DND-41 (cell line): Measurements from ENCODE around the gene MTERF4.

Experiments
- ATAC-seq: fragments of 200-7000 bp; cut with Tn5 transposase; 3 replicates; pipeline ENCODE4 v1.9.1; 2021; ENCODE audit warnings: low read depth; ENCODE audit not compliant: insufficient read depth
- DNase-seq: peaks from one replicate; pipeline ENCODE4 v3.0.0-alpha.2; 2020
- H2AFZ ChIP-seq: 2 replicates; pipeline ENCODE4 v1.6.0; 2012; ENCODE audit warnings: low read depth, low read length
- H3K27ac ChIP-seq: 2 replicates; pipeline ENCODE4 v1.5.1; 2012; ENCODE audit warnings: low read length, inconsistent platforms
- H3K27me3 ChIP-seq: fragments of 200-600 bp; sonication (generic); 2 replicates; pipeline ENCODE4 v1.6.0; 2012; ENCODE audit warnings: low read length, mild to moderate bottlenecking, inconsistent platforms; ENCODE audit not compliant: insufficient read depth, poor library complexity
- H3K36me3 ChIP-seq: 2 replicates; pipeline ENCODE4 v1.5.1; 2012; ENCODE audit warnings: low read length, inconsistent platforms; ENCODE audit not compliant: insufficient read depth
- H3K4me1 ChIP-seq: 2 replicates; pipeline ENCODE4 v1.5.1; 2012; ENCODE audit warnings: mild to moderate bottlenecking, low read length; ENCODE audit not compliant: insufficient read depth
- H3K4me2 ChIP-seq: 2 replicates; pipeline ENCODE4 v1.6.0; 2012; ENCODE audit warnings: mild to moderate bottlenecking, moderate library complexity, low read length, inconsistent platforms; ENCODE audit not compliant: insufficient read depth
- H3K4me3 ChIP-seq, 2 experiments: fragments of 200-600 bp in 1 of 2; shearing (Covaris generic) in 1 of 2; 2 replicates each; pipeline ENCODE4 v1.5.1; 2012 to 2016; ENCODE audit warnings: inconsistent platforms in 2 of 2, low read length in 2 of 2, mild to moderate bottlenecking in 2 of 2, low read depth in 1 of 2, moderate library complexity in 1 of 2
- H3K79me2 ChIP-seq: 2 replicates; pipeline ENCODE4 v1.6.0; 2012; ENCODE audit warnings: low read length, inconsistent platforms; ENCODE audit not compliant: insufficient read depth
- H3K9ac ChIP-seq: 2 replicates; pipeline ENCODE4 v1.6.0; 2012; ENCODE audit warnings: low read depth, mild to moderate bottlenecking, inconsistent platforms, low read length, moderate library complexity
- H3K9me3 ChIP-seq: 2 replicates; pipeline ENCODE4 v1.5.1; 2012; ENCODE audit warnings: low read length, moderate library complexity, mild to moderate bottlenecking, inconsistent platforms; ENCODE audit not compliant: insufficient read depth, severe bottlenecking
- H4K20me1 ChIP-seq: 2 replicates; pipeline ENCODE4 v1.6.0; 2012; ENCODE audit warnings: low read length; ENCODE audit not compliant: insufficient read depth
- EZH2 ChIP-seq: IDR thresholded peaks from 3 replicates; pipeline ENCODE4 v1.6.1; 2012; ENCODE audit warnings: borderline replicate concordance, low read depth, mild to moderate bottlenecking, moderate library complexity, low read length, inconsistent platforms; ENCODE audit not compliant: severe bottlenecking
- TF ChIP-seq, protein P1 (sequence below): IDR thresholded peaks from 2 replicates; pipeline ENCODE4 v1.5.1; 2012; ENCODE audit warnings: borderline replicate concordance, low read length, moderate library complexity, mild to moderate bottlenecking; ENCODE audit not compliant: poor library complexity, severe bottlenecking; ENCODE audit errors: extremely low read depth

MTERF4 gene

DNA sequence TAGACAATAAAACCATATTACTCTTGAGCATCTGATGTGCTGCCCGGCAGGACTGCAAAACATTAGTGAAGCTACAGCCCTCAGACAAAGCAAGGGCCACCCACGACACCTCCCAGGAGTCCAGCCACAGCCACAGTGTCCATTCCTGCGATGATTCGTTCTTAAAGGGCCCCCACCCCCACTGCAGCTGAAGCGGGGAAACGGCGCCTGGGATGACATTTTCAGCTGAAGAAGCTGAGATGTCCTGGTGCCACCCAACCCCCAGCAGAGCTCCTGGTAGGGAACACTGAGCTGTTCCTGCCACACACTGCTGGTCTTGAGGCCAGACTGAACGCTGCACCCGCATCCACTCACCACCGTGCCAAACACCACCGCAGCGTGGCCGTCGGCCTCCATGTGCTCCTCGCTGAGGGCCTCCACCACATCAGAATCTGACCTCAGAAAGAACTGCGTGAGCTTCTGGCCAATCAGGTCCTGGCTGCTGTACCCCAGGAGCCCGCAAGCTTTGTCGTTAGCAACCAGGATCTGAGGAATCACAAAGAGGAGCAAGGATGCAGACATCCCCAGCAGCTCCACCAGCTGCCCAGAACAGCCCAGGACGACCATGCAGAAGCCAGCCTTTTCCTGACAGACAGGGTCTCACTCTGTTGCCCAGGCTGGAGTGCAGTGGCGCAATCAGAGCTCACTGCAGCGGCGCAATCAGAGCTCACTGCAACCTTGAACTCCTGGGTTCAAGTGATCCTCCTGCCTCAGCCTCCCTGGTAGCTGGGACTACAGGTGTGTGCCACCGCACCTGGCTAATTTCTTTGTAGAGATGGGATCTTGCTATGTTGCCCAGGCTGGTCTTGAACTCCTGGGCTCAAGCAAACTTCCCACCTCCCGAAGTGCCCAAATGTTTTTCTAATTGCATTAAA, 37.7 kb upstream of the MTERF4 start:
- ATAC-seq (no peak), DNase-seq (no peak)
- no peaks in the 10 kb centered on the region for H3K9me3 ChIP-seq
- H3K4me1 ChIP-seq, result no peaks in the 10 kb centered on the region
- no peak overlapping the region for H3K4me3 ChIP-seq
- H3K79me2 ChIP-seq, result peaks cover 25% of the 10 kb centered on the region
- TF ChIP-seq, protein P1, sequence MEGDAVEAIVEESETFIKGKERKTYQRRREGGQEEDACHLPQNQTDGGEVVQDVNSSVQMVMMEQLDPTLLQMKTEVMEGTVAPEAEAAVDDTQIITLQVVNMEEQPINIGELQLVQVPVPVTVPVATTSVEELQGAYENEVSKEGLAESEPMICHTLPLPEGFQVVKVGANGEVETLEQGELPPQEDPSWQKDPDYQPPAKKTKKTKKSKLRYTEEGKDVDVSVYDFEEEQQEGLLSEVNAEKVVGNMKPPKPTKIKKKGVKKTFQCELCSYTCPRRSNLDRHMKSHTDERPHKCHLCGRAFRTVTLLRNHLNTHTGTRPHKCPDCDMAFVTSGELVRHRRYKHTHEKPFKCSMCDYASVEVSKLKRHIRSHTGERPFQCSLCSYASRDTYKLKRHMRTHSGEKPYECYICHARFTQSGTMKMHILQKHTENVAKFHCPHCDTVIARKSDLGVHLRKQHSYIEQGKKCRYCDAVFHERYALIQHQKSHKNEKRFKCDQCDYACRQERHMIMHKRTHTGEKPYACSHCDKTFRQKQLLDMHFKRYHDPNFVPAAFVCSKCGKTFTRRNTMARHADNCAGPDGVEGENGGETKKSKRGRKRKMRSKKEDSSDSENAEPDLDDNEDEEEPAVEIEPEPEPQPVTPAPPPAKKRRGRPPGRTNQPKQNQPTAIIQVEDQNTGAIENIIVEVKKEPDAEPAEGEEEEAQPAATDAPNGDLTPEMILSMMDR, result no peak
- no peak for TF ChIP-seq EZH2
- no peak overlapping the region for H3K9ac ChIP-seq
- H3K27ac ChIP-seq, result no peak overlapping the region
- H3K27me3 ChIP-seq, result no peaks in the 10 kb centered on the region
- no peak overlapping the region for H2AFZ ChIP-seq
- H4K20me1 ChIP-seq, result peaks cover 33% of the 10 kb centered on the region; the same call in 1 of the 2 replicates
- peaks cover 75% of the 10 kb centered on the region for H3K36me3 ChIP-seq
- H3K4me2 ChIP-seq, result no peak overlapping the region

DNA sequence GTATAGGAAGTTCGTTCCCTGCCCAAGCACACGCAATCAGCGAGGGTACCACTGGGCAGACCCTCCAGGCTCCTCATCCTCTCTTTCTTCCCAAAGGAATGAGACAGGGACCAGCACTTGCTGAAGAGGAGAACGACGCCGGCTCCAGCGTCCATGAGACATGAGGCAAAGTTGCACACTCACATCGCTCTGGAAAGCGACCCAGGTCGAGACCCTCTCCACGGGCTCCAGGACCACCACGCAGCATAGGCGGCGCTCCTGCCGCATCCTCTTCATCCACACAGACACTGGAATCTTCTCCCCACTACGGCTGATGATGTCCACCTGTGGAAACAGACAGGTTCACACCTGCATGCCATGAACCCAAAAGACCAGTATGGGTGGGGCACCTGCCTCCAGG, 36.4 kb upstream of the MTERF4 start:
- TF ChIP-seq EZH2, result no peak
- TF ChIP-seq, protein P1, result no peak
- H3K9ac ChIP-seq, result no peak overlapping the region
- DNase-seq (no peak), ATAC-seq (no peak)
- peaks cover 22% of the 10 kb centered on the region; the same call in 1 of the 2 replicates for H4K20me1 ChIP-seq
- H2AFZ ChIP-seq, result no peak overlapping the region
- H3K4me2 ChIP-seq, result no peak overlapping the region
- H3K79me2 ChIP-seq, result peaks cover 12% of the 10 kb centered on the region; the same call in 1 of the 2 replicates
- no peaks in the 10 kb centered on the region for H3K4me1 ChIP-seq
- H3K36me3 ChIP-seq, result peaks cover 79% of the 10 kb centered on the region
- H3K27me3 ChIP-seq, result no peaks in the 10 kb centered on the region
- H3K9me3 ChIP-seq, result no peaks in the 10 kb centered on the region
- no peak overlapping the region for H3K4me3 ChIP-seq
- H3K27ac ChIP-seq, result no peak overlapping the region

DNA sequence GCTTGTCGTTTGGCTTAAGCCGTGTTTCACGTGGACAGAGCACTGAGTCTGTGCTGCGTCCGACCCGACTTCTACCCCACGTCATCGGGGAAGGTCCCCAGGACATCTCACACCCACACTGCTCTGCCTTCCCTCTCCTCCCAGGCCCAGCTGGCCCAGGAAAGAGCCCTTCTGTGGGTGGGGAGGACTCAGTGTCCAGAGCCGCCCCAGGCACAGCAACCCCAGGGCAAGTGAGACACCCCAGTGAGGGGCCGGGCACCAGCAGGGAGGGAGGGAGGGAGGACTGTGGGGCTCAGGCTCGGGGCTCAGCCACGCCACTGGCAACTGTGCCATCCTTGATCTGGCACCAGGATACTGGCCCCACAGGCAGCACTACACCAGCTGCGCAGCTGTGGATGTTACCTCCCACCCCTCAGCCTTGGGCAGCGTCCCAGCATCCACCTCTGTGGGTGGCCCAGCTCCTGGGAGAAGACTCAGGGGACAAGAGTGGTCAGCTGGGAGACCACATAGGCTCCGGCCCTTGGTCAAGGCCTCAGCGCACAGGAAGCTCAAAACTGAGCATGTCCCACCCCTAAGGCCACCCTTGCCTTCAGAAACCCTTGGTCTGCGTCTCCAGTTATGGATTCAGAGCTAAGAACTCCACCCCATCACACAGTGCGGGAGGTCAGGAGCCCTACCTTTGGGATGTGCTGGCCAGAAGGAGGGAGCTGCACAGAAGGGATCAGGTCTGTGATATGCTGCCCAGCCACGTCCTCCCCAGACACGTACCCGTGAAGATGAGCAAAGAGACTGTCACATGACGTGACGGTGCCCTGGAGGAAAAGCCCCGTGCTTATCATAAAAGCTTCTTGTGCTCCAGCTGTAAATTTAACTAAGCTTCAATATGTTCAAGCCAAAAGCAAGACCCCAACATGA, 35.4 kb upstream of the MTERF4 start:
- DNase-seq (no peak), ATAC-seq (no peak)
- Histone ChIP-seq H3K27ac (no peak overlapping the region), H3K4me1 (no peaks in the 10 kb centered on the region), H4K20me1 (peaks cover 17% of the 10 kb centered on the region; the same call in 1 of the 2 replicates), H3K27me3 (no peaks in the 10 kb centered on the region), H3K36me3 (peaks cover 83% of the 10 kb centered on the region), H3K9me3 (no peaks in the 10 kb centered on the region), H3K4me3 (no peak overlapping the region), H2AFZ (no peak overlapping the region), H3K79me2 (peaks cover 7% of the 10 kb centered on the region; the same call in 1 of the 2 replicates), H3K4me2 (no peak overlapping the region), H3K9ac (no peak overlapping the region)
- TF ChIP-seq EZH2, result no peak
- TF ChIP-seq, protein P1, result no peak
